ENCODE results near the gene SPATA3.
"Not testable (repeated sequence)": the region's sequence is repeated elsewhere in the genome, so short reads cannot be mapped to it uniquely, and the experiment has no call there.

SPATA3 gene

GRCh38 chr2:230961091-230961491, 34.8 kb upstream of the SPATA3 start:
- no peak for TF ChIP-seq EZH2phosphoT487 (IDR thresholded peaks at IDR 0.05; ENCODE audit: borderline replicate concordance, low read length)
- no peak for TF ChIP-seq CTCF (IDR thresholded peaks at IDR 0.05; ENCODE audit: low read depth, low read length, poor library complexity, severe bottlenecking)
- no peak overlapping the region for H3K4me2 ChIP-seq (ENCODE audit: low read length)
- peaks cover 12% of the 10 kb centered on the region for H3K4me1 ChIP-seq (ENCODE audit: control insufficient read depth, low read length)
- H4K20me1 ChIP-seq (ENCODE audit: control insufficient read depth, insufficient read depth, low read depth, low read length): no peaks in the 10 kb centered on the region
- no peaks in the 10 kb centered on the region for H3K9me2 ChIP-seq (replicated peaks; ENCODE audit: control insufficient read depth, low read length)
- H3K4me3 ChIP-seq (ENCODE audit: low read length): no peak overlapping the region
- H3K9me3 ChIP-seq (ENCODE audit: control insufficient read depth, insufficient read depth, low read length): no peaks in the 10 kb centered on the region
- peaks cover 39% of the 10 kb centered on the region for H3K27me3 ChIP-seq (ENCODE audit: control insufficient read depth, low read length)
- no peaks in the 10 kb centered on the region for H3K36me3 ChIP-seq (ENCODE audit: control insufficient read depth, low read length)
- H3K79me2 ChIP-seq (ENCODE audit: control insufficient read depth, low read length): no peaks in the 10 kb centered on the region
- H3F3A ChIP-seq (ENCODE audit: control insufficient read depth, insufficient read depth): no peaks in the 10 kb centered on the region
- no peak overlapping the region for H3K27ac ChIP-seq (ENCODE audit: low read depth, low read length)

GRCh38 chr2:230964136-230964730, 31.7 kb upstream of the SPATA3 start:
- no peak overlapping the region for H3K27ac ChIP-seq (ENCODE audit: low read depth, low read length)
- no peak overlapping the region for H3K4me3 ChIP-seq (ENCODE audit: low read length)
- H3K36me3 ChIP-seq (ENCODE audit: control insufficient read depth, low read length): no peaks in the 10 kb centered on the region
- H3K27me3 ChIP-seq (ENCODE audit: control insufficient read depth, low read length): peaks cover 10% of the 10 kb centered on the region; the same call in 1 of the 2 replicates
- H3K4me2 ChIP-seq (ENCODE audit: low read length): no peak overlapping the region
- no peaks in the 10 kb centered on the region for H3F3A ChIP-seq (ENCODE audit: control insufficient read depth, insufficient read depth)
- no peaks in the 10 kb centered on the region for H3K9me2 ChIP-seq (replicated peaks; ENCODE audit: control insufficient read depth, low read length)
- no peaks in the 10 kb centered on the region for H3K79me2 ChIP-seq (ENCODE audit: control insufficient read depth, low read length)
- H4K20me1 ChIP-seq (ENCODE audit: control insufficient read depth, insufficient read depth, low read depth, low read length): no peaks in the 10 kb centered on the region
- H3K9me3 ChIP-seq (ENCODE audit: control insufficient read depth, insufficient read depth, low read length): no peaks in the 10 kb centered on the region
- H3K4me1 ChIP-seq (ENCODE audit: control insufficient read depth, low read length): no peaks in the 10 kb centered on the region
- TF ChIP-seq EZH2phosphoT487 (IDR thresholded peaks at IDR 0.05; ENCODE audit: borderline replicate concordance, low read length): no peak
- TF ChIP-seq CTCF (IDR thresholded peaks at IDR 0.05; ENCODE audit: low read depth, low read length, poor library complexity, severe bottlenecking): no peak

- Histone ChIP-seq H3K79me2 (ENCODE audit: control insufficient read depth, low read length) (no peaks in the 10 kb centered on the region), H3K36me3 (ENCODE audit: control insufficient read depth, low read length) (no peaks in the 10 kb centered on the region), H3F3A (ENCODE audit: control insufficient read depth, insufficient read depth) (no peaks in the 10 kb centered on the region)
Measured at GRCh38 chr2:230967113-230967512, 28.8 kb upstream of the SPATA3 start.

GRCh38 chr2:230968314-230968713, 27.6 kb upstream of the SPATA3 start:
- not testable (repeated sequence) for H3K27me3 ChIP-seq (ENCODE audit: control insufficient read depth, low read length); H3K27ac ChIP-seq (ENCODE audit: low read depth, low read length); H3K4me3 ChIP-seq (ENCODE audit: low read length); H3F3A ChIP-seq (ENCODE audit: control insufficient read depth, insufficient read depth); H3K4me1 ChIP-seq (ENCODE audit: control insufficient read depth, low read length); H4K20me1 ChIP-seq (ENCODE audit: control insufficient read depth, insufficient read depth, low read depth, low read length); H3K36me3 ChIP-seq (ENCODE audit: control insufficient read depth, low read length); H3K79me2 ChIP-seq (ENCODE audit: control insufficient read depth, low read length); H3K4me2 ChIP-seq (ENCODE audit: low read length); H3K9me3 ChIP-seq (ENCODE audit: control insufficient read depth, insufficient read depth, low read length); H3K9me2 ChIP-seq (replicated peaks; ENCODE audit: control insufficient read depth, low read length)

More at GRCh38 chr2:230967113-230967512, 28.8 kb upstream of the SPATA3 start:
- no peak for TF ChIP-seq CTCF (IDR thresholded peaks at IDR 0.05; ENCODE audit: low read depth, low read length, poor library complexity, severe bottlenecking)
- TF ChIP-seq EZH2phosphoT487 (IDR thresholded peaks at IDR 0.05; ENCODE audit: borderline replicate concordance, low read length): no peak
- no peaks in the 10 kb centered on the region; the same call in 1 of the 2 replicates for H3K27me3 ChIP-seq (ENCODE audit: control insufficient read depth, low read length)
- H4K20me1 ChIP-seq (ENCODE audit: control insufficient read depth, insufficient read depth, low read depth, low read length): no peaks in the 10 kb centered on the region
- H3K4me1 ChIP-seq (ENCODE audit: control insufficient read depth, low read length): no peaks in the 10 kb centered on the region
- no peak overlapping the region for H3K27ac ChIP-seq (ENCODE audit: low read depth, low read length)
- H3K9me3 ChIP-seq (ENCODE audit: control insufficient read depth, insufficient read depth, low read length): no peaks in the 10 kb centered on the region
- H3K4me2 ChIP-seq (ENCODE audit: low read length): no peak overlapping the region
- H3K9me2 ChIP-seq (replicated peaks; ENCODE audit: control insufficient read depth, low read length): no peaks in the 10 kb centered on the region
- H3K4me3 ChIP-seq (ENCODE audit: low read length): no peak overlapping the region

Data from DOHH2 (cell line).